KMS-11 (cell line): ENCODE data around the gene OR4F15.
"Not testable (repeated sequence)": the region's sequence is repeated elsewhere in the genome, so short reads cannot be mapped to it uniquely, and the experiment has no call there.

Source experiments
- H2AFZ ChIP-seq: fragments of 200-600 bp; sonication (generic); 2 replicates; pipeline ENCODE4 v1.6.1; 2016; ENCODE audit warnings: antibody characterized with exemption, mixed run types, low read depth
- H3K27ac ChIP-seq: fragments of 200-600 bp; sonication (generic); 2 replicates; pipeline ENCODE4 v1.6.1; 2016; ENCODE audit warnings: mild to moderate bottlenecking, mixed run types
- H3K27me3 ChIP-seq: fragments of 200-600 bp; sonication (generic); 2 replicates; pipeline ENCODE4 v1.6.1; 2017; ENCODE audit warnings: mild to moderate bottlenecking, low read depth, mixed run types, moderate library complexity; ENCODE audit not compliant: insufficient read depth
- H3K36me3 ChIP-seq: fragments of 200-600 bp; sonication (generic); 2 replicates; pipeline ENCODE4 v1.6.1; 2017; ENCODE audit warnings: mild to moderate bottlenecking, mixed run types; ENCODE audit not compliant: insufficient read depth
- H3K4me1 ChIP-seq: fragments of 200-600 bp; sonication (generic); 2 replicates; pipeline ENCODE4 v1.6.1; 2016; ENCODE audit warnings: mild to moderate bottlenecking, low read depth, mixed run types; ENCODE audit not compliant: poor library complexity, severe bottlenecking
- H3K4me2 ChIP-seq: fragments of 200-600 bp; sonication (generic); 2 replicates; pipeline ENCODE4 v1.7.0; 2016; ENCODE audit warnings: mild to moderate bottlenecking, mixed run types
- H3K4me3 ChIP-seq: fragments of 200-600 bp; sonication (generic); IDR thresholded peaks from 2 replicates; pipeline ENCODE4 v1.6.1; 2017; ENCODE audit warnings: low read depth, low read length, mixed read lengths; ENCODE audit not compliant: insufficient read depth
- H3K79me2 ChIP-seq: fragments of 200-600 bp; sonication (generic); 2 replicates; pipeline ENCODE4 v1.6.1; 2016; ENCODE audit warnings: low read depth, mixed run types; ENCODE audit not compliant: insufficient read depth
- H3K9ac ChIP-seq: fragments of 200-600 bp; sonication (generic); 2 replicates; pipeline ENCODE4 v1.6.1; 2016; ENCODE audit warnings: mild to moderate bottlenecking, mixed run types
- H4K20me1 ChIP-seq: fragments of 200-600 bp; sonication (generic); 2 replicates; pipeline ENCODE4 v1.6.1; 2016; ENCODE audit warnings: mild to moderate bottlenecking, mixed run types; ENCODE audit not compliant: insufficient read depth
- CTCF ChIP-seq: fragments of 200-600 bp; sonication (generic); conservative IDR thresholded peaks from 2 replicates; pipeline ENCODE4 v1.6.1; 2017; ENCODE audit warnings: low read depth, mild to moderate bottlenecking, antibody characterized with exemption, low read length, moderate library complexity, mixed read lengths

The OR4F15 gene

GRCh38 chr15:101781928-101782327 lies 30.1 kb upstream of the OR4F15 start:
- no peak overlapping the region for H3K9ac ChIP-seq
- TF ChIP-seq CTCF, result no peak

GRCh38 chr15:101784644-101785043 lies 27.4 kb upstream of the OR4F15 start:
- Histone ChIP-seq H3K9ac (no peak overlapping the region), H3K36me3 (no peaks in the 10 kb centered on the region), H3K4me3 (no peak overlapping the region), H3K4me2 (no peak overlapping the region), H3K79me2 (no peaks in the 10 kb centered on the region), H3K27me3 (no peaks in the 10 kb centered on the region), H4K20me1 (no peaks in the 10 kb centered on the region), H3K4me1 (no peaks in the 10 kb centered on the region), H3K27ac (no peak overlapping the region), H2AFZ (no peak overlapping the region)
- TF ChIP-seq CTCF, result no peak

More at GRCh38 chr15:101781928-101782327, 30.1 kb upstream of the OR4F15 start:
- Histone ChIP-seq H2AFZ (no peak overlapping the region), H3K4me2 (no peak overlapping the region), H3K4me3 (no peak overlapping the region), H4K20me1 (no peaks in the 10 kb centered on the region), H3K79me2 (no peaks in the 10 kb centered on the region), H3K4me1 (no peaks in the 10 kb centered on the region), H3K27ac (no peak overlapping the region), H3K36me3 (no peaks in the 10 kb centered on the region), H3K27me3 (no peaks in the 10 kb centered on the region)

- not testable (repeated sequence) for H3K79me2 ChIP-seq, H3K9ac ChIP-seq, H3K27me3 ChIP-seq, H3K4me3 ChIP-seq, H3K4me1 ChIP-seq, H2AFZ ChIP-seq, H3K36me3 ChIP-seq, H3K27ac ChIP-seq, H3K4me2 ChIP-seq, H4K20me1 ChIP-seq
Measured at GRCh38 chr15:101786422-101786821, 25.6 kb upstream of the OR4F15 start.

- H3K27me3 ChIP-seq, H3K4me1 ChIP-seq, H3K79me2 ChIP-seq, H3K4me3 ChIP-seq, H3K9ac ChIP-seq, H3K4me2 ChIP-seq, H2AFZ ChIP-seq, H3K27ac ChIP-seq, H4K20me1 ChIP-seq, H3K36me3 ChIP-seq: not testable (repeated sequence)
Measured at GRCh38 chr15:101788001-101788400, 24.0 kb upstream of the OR4F15 start.

GRCh38 chr15:101788503-101789269 lies 23.3 kb upstream of the OR4F15 start:
- H3K36me3 ChIP-seq, H2AFZ ChIP-seq, H3K4me1 ChIP-seq, H3K9ac ChIP-seq, H4K20me1 ChIP-seq, H3K4me2 ChIP-seq, H3K27ac ChIP-seq, H3K79me2 ChIP-seq, H3K27me3 ChIP-seq, H3K4me3 ChIP-seq: not testable (repeated sequence)

- not testable (repeated sequence) for H3K9ac ChIP-seq, H2AFZ ChIP-seq, H3K4me1 ChIP-seq, H3K79me2 ChIP-seq, H3K4me2 ChIP-seq, H3K27ac ChIP-seq, H3K27me3 ChIP-seq, H4K20me1 ChIP-seq, H3K36me3 ChIP-seq, H3K4me3 ChIP-seq
Measured at GRCh38 chr15:101790748-101791147, 21.3 kb upstream of the OR4F15 start.

GRCh38 chr15:101793981-101794380 lies 18.0 kb upstream of the OR4F15 start:
- not testable (repeated sequence) for H3K4me1 ChIP-seq, H3K79me2 ChIP-seq, H3K4me2 ChIP-seq, H3K27ac ChIP-seq, H3K27me3 ChIP-seq, H4K20me1 ChIP-seq, H3K36me3 ChIP-seq, H2AFZ ChIP-seq, H3K4me3 ChIP-seq, H3K9ac ChIP-seq
